ENCODE data around the gene GSTT2B. TPM values are rescaled to one million over a fixed set of nuclear protein-coding genes. Genes with fewer than 3 reads are reported as not detected.
"Not testable (repeated sequence)": the region's sequence is repeated elsewhere in the genome, so short reads cannot be mapped to it uniquely, and the experiment has no call there.

Gene GSTT2B
- 3.9 TPM for polyA plus RNA-seq (2013, experiment 1 of 2)
- polyA plus RNA-seq (2013, experiment 2 of 2) = 3.6 TPM

DNA sequence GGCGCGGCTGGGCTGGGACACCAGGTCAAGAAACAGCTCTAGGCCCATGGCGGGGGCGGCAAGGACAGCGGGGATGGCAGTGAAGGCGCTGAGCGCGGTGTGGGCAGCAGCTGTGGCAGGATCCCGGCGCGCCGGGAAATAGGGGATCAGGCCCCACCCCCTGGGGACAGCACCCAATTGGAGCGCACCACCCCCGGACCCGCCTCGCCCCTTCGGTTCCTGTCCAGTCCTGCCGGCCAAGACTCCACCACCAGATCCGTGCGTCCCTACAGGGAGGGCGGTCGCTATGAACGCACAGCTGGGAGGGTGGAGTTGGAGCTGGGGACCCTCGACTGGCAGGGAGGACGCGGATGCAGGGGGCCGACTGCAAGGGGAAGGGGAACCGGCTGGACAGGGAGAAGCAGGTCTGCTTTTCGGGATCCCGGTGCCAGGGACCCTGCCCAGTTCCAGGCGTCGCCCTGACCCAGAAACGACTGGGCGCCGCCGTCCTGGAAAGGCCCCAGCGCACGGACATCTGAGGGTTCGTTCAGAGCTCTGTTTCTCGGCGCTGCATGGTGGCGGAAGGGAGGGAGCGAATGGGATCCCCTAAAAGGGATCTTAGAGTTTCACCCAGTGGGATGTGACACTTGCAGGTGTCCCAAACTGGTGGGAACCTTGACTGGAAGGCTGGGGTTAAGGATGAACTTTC is at the start of gene GSTT2B:
Gene GSTT2B, minus strand, starts transcription at position 112 of the 688 bp plus-strand sequence. Its CDS starts 64 bp downstream, at position 48.
- not testable (repeated sequence) for H3K23ac ChIP-seq (ENCODE audit: low read length in 2 of 2); H3K36me3 ChIP-seq (ENCODE audit: control insufficient read depth in 1 of 2, insufficient read depth in 2 of 2, low read depth in 1 of 2, low read length in 2 of 2); H3K14ac ChIP-seq (ENCODE audit: low read length in 2 of 2); H2BK5ac ChIP-seq (ENCODE audit: low read depth, low read length, poor library complexity, severe bottlenecking); H3K4me2 ChIP-seq (ENCODE audit: low read length, poor library complexity, severe bottlenecking); H2AK5ac ChIP-seq (ENCODE audit: low read length, severe bottlenecking); H3K9me3 ChIP-seq (ENCODE audit: control insufficient read depth, low read length); H3K79me1 ChIP-seq (replicated peaks; ENCODE audit: low read length, poor library complexity, severe bottlenecking); H3K4me3 ChIP-seq (ENCODE audit: insufficient read depth in 1 of 2, low read depth in 1 of 2, low read length in 2 of 2); H3K4me1 ChIP-seq (ENCODE audit: control insufficient read depth, insufficient read depth, low read depth, low read length); H2BK120ac ChIP-seq (ENCODE audit: low read depth, low read length); H4K8ac ChIP-seq (ENCODE audit: low read length); H3K4ac ChIP-seq (ENCODE audit: low read depth in 1 of 2, low read length in 2 of 2); DNase-seq; H4K91ac ChIP-seq (ENCODE audit: low read length); H2BK15ac ChIP-seq (ENCODE audit: low read depth, poor library complexity, severe bottlenecking); H2AFZ ChIP-seq (ENCODE audit: low read depth, low read length); H3K18ac ChIP-seq (ENCODE audit: low read depth in 1 of 2, low read length in 2 of 2); H3K27me3 ChIP-seq (ENCODE audit: control insufficient read depth in 1 of 2, insufficient read depth in 1 of 2, low read length in 2 of 2); H3K27ac ChIP-seq (ENCODE audit: low read length, poor library complexity, severe bottlenecking); H3K9ac ChIP-seq (ENCODE audit: low read length); H2BK12ac ChIP-seq (ENCODE audit: low read length in 2 of 2)
- WGBS = no CpG with 5 or more reads among the region's 43 CpGs

- no peak overlapping the region for H2BK120ac ChIP-seq (ENCODE audit: low read depth, low read length)
- no peaks in the 10 kb centered on the region for H3K36me3 ChIP-seq (ENCODE audit: control insufficient read depth in 1 of 2, insufficient read depth in 2 of 2, low read depth in 1 of 2, low read length in 2 of 2)
- H3K9ac ChIP-seq (ENCODE audit: low read length) = no peak overlapping the region
- no peak overlapping the region for H2AK5ac ChIP-seq (ENCODE audit: low read length, severe bottlenecking)
- DNase-seq = no peak
- H3K4ac ChIP-seq (ENCODE audit: low read depth in 1 of 2, low read length in 2 of 2) = no peak overlapping the region
- no peaks in the 10 kb centered on the region for H3K9me3 ChIP-seq (ENCODE audit: control insufficient read depth, low read length)
- peaks cover 0 to 3% of the 10 kb centered on the region in 2 experiments for H3K27me3 ChIP-seq (ENCODE audit: control insufficient read depth in 1 of 2, insufficient read depth in 1 of 2, low read length in 2 of 2)
- H3K4me1 ChIP-seq (ENCODE audit: control insufficient read depth, insufficient read depth, low read depth, low read length) = peaks cover 2% of the 10 kb centered on the region
- H3K18ac ChIP-seq (ENCODE audit: low read depth in 1 of 2, low read length in 2 of 2) = no peak overlapping the region
- H3K27ac ChIP-seq (ENCODE audit: low read length, poor library complexity, severe bottlenecking) = no peak overlapping the region
- H4K91ac ChIP-seq (ENCODE audit: low read length) = no peak overlapping the region
- H2BK12ac ChIP-seq (ENCODE audit: low read length in 2 of 2) = no peak overlapping the region
- peaks cover 5% of the 10 kb centered on the region for H3K79me1 ChIP-seq (replicated peaks; ENCODE audit: low read length, poor library complexity, severe bottlenecking)
- H3K4me2 ChIP-seq (ENCODE audit: low read length, poor library complexity, severe bottlenecking) = no peak overlapping the region
- no peak overlapping the region for H2BK15ac ChIP-seq (ENCODE audit: low read depth, poor library complexity, severe bottlenecking)
- whole genome bisulfite sequencing = 91% methylated on average over 2 of the region's 2 CpGs
- H2AFZ ChIP-seq (ENCODE audit: low read depth, low read length) = no peak overlapping the region
- H3K23ac ChIP-seq (ENCODE audit: low read length in 2 of 2) = no peak overlapping the region
- no peak overlapping the region for H3K4me3 ChIP-seq (ENCODE audit: insufficient read depth in 1 of 2, low read depth in 1 of 2, low read length in 2 of 2)
- H3K14ac ChIP-seq (ENCODE audit: low read length in 2 of 2) = no peak overlapping the region
- H4K8ac ChIP-seq (ENCODE audit: low read length) = no peak overlapping the region
- H2BK5ac ChIP-seq (ENCODE audit: low read depth, low read length, poor library complexity, severe bottlenecking) = no peak overlapping the region
Observed at GRCh38 chr22:24010018-24010391, 49.0 kb upstream of the GSTT2B start.

DNA sequence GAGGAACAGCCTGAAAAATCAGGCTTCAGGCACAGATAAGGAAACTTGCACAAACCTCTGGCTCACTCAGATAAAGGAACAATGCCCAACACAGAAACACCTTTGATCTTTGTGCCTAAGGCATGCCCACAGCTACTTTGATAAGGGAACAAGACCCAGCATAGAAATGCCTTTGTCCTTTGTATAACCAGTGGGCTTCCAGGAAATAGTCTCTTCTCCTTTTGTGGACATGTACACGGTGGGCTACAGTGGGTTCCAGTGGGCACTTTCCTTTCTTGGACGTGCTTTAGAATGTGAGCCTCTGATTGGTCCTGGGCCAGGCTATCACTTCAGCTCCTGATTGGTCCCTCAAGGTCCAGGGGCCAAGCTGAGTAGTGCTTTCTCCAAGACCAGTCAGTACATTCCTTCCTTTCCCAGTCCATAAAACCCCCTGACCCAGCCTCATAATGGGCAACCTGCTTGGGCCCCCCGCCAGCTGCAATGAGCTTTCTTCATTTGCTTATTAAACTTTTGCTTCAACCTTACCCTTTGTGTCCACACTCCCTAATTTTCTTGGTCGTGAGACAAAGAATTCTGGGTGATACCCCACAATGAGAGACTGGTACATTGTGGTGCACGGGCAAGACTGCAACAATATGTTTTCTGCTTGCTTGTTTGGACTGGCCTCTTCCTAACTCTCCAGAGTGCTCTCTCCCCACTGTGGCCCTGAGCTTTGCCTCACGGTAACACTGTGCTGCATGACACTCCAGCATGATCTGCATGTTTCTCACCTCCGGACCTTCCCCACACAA is 48.4 kb upstream of the GSTT2B start:
- Histone ChIP-seq H3K14ac (ENCODE audit: low read length in 2 of 2) (no peak overlapping the region), H3K9me3 (ENCODE audit: control insufficient read depth, low read length) (no peaks in the 10 kb centered on the region), H2AK5ac (ENCODE audit: low read length, severe bottlenecking) (no peak overlapping the region), H3K27me3 (ENCODE audit: control insufficient read depth in 1 of 2, insufficient read depth in 1 of 2, low read length in 2 of 2) (peaks cover 0 to 3% of the 10 kb centered on the region in 2 experiments), H3K18ac (ENCODE audit: low read depth in 1 of 2, low read length in 2 of 2) (no peak overlapping the region), H2BK15ac (ENCODE audit: low read depth, poor library complexity, severe bottlenecking) (peak overlapping the region; percentile 88), H2BK120ac (ENCODE audit: low read depth, low read length) (no peak overlapping the region), H3K9ac (ENCODE audit: low read length) (no peak overlapping the region), H3K4me1 (ENCODE audit: control insufficient read depth, insufficient read depth, low read depth, low read length) (peaks cover 2% of the 10 kb centered on the region), H4K91ac (ENCODE audit: low read length) (no peak overlapping the region), H3K27ac (ENCODE audit: low read length, poor library complexity, severe bottlenecking) (no peak overlapping the region), H2BK12ac (ENCODE audit: low read length in 2 of 2) (no peak overlapping the region), H2AFZ (ENCODE audit: low read depth, low read length) (no peak overlapping the region), H4K8ac (ENCODE audit: low read length) (no peak overlapping the region), H3K23ac (ENCODE audit: low read length in 2 of 2) (no peak overlapping the region), H3K4me3 (ENCODE audit: insufficient read depth in 1 of 2, low read depth in 1 of 2, low read length in 2 of 2) (no peak overlapping the region), H3K4ac (ENCODE audit: low read depth in 1 of 2, low read length in 2 of 2) (no peak overlapping the region), H3K4me2 (ENCODE audit: low read length, poor library complexity, severe bottlenecking) (no peak overlapping the region), H3K79me1 (replicated peaks; ENCODE audit: low read length, poor library complexity, severe bottlenecking) (peaks cover 5% of the 10 kb centered on the region), H3K36me3 (ENCODE audit: control insufficient read depth in 1 of 2, insufficient read depth in 2 of 2, low read depth in 1 of 2, low read length in 2 of 2) (no peaks in the 10 kb centered on the region), H2BK5ac (ENCODE audit: low read depth, low read length, poor library complexity, severe bottlenecking) (no peak overlapping the region)
- WGBS = 87% methylated on average over 7 of the region's 7 CpGs
- no peak for DNase-seq

Data from mesenchymal stem cell (in vitro differentiated cells and primary cell).